ENCODE measurements around the gene BABAM2. TPM values are rescaled to one million over a fixed set of nuclear protein-coding genes. Genes with fewer than 3 reads are reported as not detected.
A peak's percentile ranks its signal among the peaks of the same experiment; 100 is the strongest.

The BABAM2 gene
- total and polyA plus RNA-seq, 2 experiments from 2014 or later, result 31.8 to 83.3 TPM

- no peak overlapping the region for H3K27ac ChIP-seq
- H3K36me3 ChIP-seq, result no peaks in the 10 kb centered on the region
- no peaks in the 10 kb centered on the region for H3K27me3 ChIP-seq
- H3K9me3 ChIP-seq (ENCODE audit: low read depth), result no peaks in the 10 kb centered on the region
- TF ChIP-seq CTCF (IDR thresholded peaks at IDR 0.05; ENCODE audit: low read depth, low read length), result no peak
- no peaks in the 10 kb centered on the region for H3K4me1 ChIP-seq (ENCODE audit: low read depth)
- H3K4me3 ChIP-seq, result no peak overlapping the region
- peak in 1 of 2 donors; percentile 33 for DNase-seq (ENCODE audit: low read depth in 1 of 2, low spot score in 1 of 2)
These were observed 259.8 kb downstream of the BABAM2 start for GRCh38 chr2:28150236-28150915.

GRCh38 chr2:28150994-28151393 lies 260.5 kb downstream of the BABAM2 start:
- no peak overlapping the region for H3K4me3 ChIP-seq
- H3K36me3 ChIP-seq, result no peaks in the 10 kb centered on the region
- no peak overlapping the region for H3K27ac ChIP-seq
- H3K9me3 ChIP-seq (ENCODE audit: low read depth), result no peaks in the 10 kb centered on the region
- no peaks in the 10 kb centered on the region for H3K4me1 ChIP-seq (ENCODE audit: low read depth)
- TF ChIP-seq CTCF (IDR thresholded peaks at IDR 0.05; ENCODE audit: low read depth, low read length), result no peak
- DNase-seq (ENCODE audit: low read depth in 1 of 2, low spot score in 1 of 2), result no peak
- no peaks in the 10 kb centered on the region for H3K27me3 ChIP-seq

- no peak for DNase-seq (ENCODE audit: low read depth in 1 of 2, low spot score in 1 of 2)
- Histone ChIP-seq H3K4me3 (no peak overlapping the region), H3K4me1 (ENCODE audit: low read depth) (no peaks in the 10 kb centered on the region), H3K27me3 (no peaks in the 10 kb centered on the region), H3K27ac (no peak overlapping the region), H3K36me3 (no peaks in the 10 kb centered on the region), H3K9me3 (ENCODE audit: low read depth) (no peaks in the 10 kb centered on the region)
- TF ChIP-seq CTCF (IDR thresholded peaks at IDR 0.05; ENCODE audit: low read depth, low read length), result no peak
These were observed 262.2 kb downstream of the BABAM2 start for GRCh38 chr2:28152585-28153280.

- Histone ChIP-seq H3K9me3 (ENCODE audit: low read depth) (no peaks in the 10 kb centered on the region), H3K4me1 (ENCODE audit: low read depth) (no peaks in the 10 kb centered on the region), H3K27ac (no peak overlapping the region), H3K27me3 (no peaks in the 10 kb centered on the region), H3K4me3 (no peak overlapping the region), H3K36me3 (no peaks in the 10 kb centered on the region)
- no peak for TF ChIP-seq CTCF (IDR thresholded peaks at IDR 0.05; ENCODE audit: low read depth, low read length)
- DNase-seq (ENCODE audit: low read depth in 1 of 2, low spot score in 1 of 2), result no peak
These were observed 263.3 kb downstream of the BABAM2 start for GRCh38 chr2:28153851-28154250.

GRCh38 chr2:28155086-28155485 lies 264.6 kb downstream of the BABAM2 start:
- Histone ChIP-seq H3K9me3 (ENCODE audit: low read depth) (no peaks in the 10 kb centered on the region), H3K4me3 (no peak overlapping the region), H3K27me3 (no peaks in the 10 kb centered on the region), H3K36me3 (no peaks in the 10 kb centered on the region), H3K27ac (no peak overlapping the region), H3K4me1 (ENCODE audit: low read depth) (no peaks in the 10 kb centered on the region)
- TF ChIP-seq CTCF (IDR thresholded peaks at IDR 0.05; ENCODE audit: low read depth, low read length), result no peak
- no peak for DNase-seq (ENCODE audit: low read depth in 1 of 2, low spot score in 1 of 2)
